ENCODE measurements around the gene ERG.

ERG gene, protein sequence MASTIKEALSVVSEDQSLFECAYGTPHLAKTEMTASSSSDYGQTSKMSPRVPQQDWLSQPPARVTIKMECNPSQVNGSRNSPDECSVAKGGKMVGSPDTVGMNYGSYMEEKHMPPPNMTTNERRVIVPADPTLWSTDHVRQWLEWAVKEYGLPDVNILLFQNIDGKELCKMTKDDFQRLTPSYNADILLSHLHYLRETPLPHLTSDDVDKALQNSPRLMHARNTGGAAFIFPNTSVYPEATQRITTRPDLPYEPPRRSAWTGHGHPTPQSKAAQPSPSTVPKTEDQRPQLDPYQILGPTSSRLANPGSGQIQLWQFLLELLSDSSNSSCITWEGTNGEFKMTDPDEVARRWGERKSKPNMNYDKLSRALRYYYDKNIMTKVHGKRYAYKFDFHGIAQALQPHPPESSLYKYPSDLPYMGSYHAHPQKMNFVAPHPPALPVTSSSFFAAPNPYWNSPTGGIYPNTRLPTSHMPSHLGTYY

DNA sequence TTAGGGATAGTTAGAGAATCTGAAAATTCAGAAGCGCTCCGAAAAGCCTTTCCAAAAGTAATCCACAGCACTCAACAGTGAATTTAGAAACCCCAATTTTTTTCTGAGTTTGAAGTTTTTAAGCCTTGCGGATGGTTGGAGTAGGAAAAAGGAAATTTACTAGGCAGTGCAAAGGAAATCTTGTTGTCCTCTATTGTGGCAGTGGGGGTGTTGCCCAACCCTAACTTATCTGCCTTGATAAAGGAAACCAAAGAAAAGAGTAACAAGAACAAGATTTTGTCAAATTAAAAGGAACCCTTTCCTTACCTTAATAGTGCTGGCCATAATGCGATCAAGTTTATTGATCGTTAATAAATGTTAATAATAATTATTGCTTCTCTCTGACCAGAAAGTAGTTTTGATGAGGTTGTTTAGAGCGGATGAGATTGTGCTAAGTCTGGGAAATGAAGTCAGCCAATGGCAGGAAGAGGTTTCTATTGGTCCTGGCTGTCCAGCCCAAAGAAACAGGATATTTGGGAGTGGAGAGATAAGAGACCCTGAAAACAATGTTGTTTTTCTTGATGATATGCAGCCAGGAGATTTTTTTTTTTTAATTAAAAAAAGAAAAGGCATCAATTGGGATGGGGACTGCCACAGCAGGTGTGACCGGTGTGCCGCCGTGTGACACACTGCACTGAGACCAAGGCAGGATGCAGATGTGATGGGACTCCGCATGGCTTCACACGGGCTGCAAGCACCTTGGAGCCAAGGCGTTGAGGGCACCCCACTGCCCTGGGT, at the start of gene ERG:
Gene ERG (minus strand): TSS at position 421 of the 777 bp plus-strand sequence. CDS start 97 bp downstream, at position 324.
- DNase-seq (ENCODE audit: low read depth in 2 of 2), result no peak

DNA sequence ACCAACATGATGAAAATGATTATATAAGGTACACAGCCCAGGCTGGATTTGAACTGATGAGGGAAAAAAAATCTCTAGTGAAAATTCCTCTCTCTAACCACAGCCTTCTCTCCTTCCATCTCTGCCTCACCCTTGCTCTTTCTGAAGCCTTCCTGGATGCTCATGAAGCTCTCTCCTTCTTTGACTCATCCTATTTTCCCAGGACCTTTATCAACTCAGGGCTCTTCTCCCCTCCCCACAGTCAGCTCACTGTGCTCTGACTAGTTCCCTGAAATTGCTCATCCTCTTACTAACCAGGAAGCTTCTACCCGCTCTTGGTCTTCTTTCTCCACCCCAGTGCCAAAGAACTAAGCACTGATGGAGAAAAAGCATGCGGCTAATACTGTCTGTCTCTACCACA, 46.4 kb upstream of the ERG start:
- DNase-seq (ENCODE audit: low read depth in 2 of 2), result no peak

DNA sequence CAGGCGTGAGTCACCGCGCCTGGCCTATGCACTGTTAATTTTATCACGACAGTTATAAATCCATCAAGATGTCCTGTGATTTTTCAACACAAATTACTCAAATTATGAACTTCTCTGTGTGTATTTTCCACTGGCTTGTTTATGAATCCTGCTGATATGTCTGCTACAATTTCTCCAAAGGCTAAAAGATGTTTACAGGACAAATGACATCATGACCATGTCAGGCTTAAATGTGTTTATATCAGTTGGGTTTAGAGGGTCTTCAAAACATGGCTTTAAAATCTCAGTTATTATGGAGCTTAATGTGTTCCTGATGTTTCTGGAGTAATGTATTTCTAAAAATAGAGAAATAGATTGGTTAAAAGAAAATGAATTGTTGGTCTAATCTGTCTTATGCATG, 44.0 kb upstream of the ERG start:
- no peak for DNase-seq (ENCODE audit: low read depth in 2 of 2)

DNA sequence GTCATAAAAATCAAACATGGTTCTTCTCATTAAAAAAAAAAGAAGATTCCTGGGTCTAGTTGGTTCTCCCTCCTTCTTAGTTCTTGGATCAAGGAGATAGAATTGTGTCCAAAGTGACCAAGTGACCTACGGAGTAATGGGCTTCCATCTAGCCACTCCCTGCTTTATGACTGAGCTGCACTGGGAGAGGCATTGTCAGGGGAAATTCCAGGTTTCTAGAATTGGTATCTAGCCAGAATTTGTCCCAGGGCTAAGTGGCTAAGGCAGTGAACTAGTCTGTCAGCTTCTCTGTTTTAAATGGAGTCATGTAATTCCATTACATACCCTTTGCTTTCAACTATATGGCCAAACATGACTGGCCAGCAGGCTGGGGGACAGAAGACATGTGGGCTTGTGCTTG, 40.1 kb upstream of the ERG start:
- no peak for DNase-seq (ENCODE audit: low read depth in 2 of 2)

DNA sequence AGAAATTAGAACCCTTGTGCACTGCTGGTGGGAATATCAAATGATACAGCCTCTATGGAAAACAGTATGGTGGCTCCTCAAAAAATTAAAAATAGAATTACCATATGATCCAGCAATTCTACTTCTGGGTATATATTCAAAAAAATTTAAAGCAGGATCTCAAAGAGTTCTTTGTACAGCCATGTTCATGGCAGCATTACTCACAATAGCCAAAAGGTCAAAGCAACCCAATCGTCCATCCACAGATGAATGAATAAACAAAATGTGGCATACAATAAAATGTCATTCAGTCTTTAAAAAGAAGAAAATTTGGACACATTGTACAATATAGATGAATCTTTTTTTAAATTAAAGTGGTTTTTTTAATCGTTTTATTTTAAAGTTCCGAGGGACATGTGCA, 36.3 kb upstream of the ERG start:
- no peak for DNase-seq (ENCODE audit: low read depth in 2 of 2)

DNA sequence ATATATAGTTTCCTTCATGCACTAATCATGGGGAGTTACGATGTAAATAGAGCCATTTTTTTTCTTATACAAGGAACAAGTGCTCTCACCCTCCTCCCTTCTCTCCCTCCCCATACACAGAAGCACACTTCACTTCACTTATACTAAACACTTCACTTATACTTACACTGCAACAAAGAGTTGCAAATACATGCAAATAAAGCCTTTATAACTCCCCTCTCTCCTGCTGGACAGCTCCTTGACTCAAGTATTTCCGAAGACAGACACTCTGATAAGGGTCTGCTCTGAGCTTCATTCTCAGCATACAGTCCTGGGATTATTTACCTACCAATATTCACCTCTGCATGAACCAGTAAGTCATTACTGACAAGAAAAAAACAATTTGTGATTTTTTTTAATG, 35.6 kb upstream of the ERG start:
- DNase-seq (ENCODE audit: low read depth in 2 of 2), result no peak

DNA sequence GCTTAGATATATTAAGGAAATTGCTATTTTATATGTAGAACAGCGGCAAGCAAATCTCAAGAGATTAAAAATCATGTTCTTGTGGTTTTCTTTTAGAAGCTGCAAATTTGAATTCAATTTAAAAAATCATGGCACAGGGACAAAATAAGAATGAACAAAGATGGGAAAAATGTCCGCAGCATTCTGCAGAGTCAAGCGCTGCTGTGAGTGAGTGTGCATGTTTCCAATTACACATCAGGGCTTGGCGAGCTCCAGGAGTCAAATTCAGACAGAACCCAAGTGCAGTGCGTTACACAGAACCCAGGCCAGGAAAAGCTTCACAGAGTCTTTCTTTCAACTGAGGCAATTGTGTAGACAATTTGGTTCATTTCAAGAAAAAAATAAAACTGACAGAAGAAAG, 33.3 kb upstream of the ERG start:
- no peak for DNase-seq (ENCODE audit: low read depth in 2 of 2)

DNA sequence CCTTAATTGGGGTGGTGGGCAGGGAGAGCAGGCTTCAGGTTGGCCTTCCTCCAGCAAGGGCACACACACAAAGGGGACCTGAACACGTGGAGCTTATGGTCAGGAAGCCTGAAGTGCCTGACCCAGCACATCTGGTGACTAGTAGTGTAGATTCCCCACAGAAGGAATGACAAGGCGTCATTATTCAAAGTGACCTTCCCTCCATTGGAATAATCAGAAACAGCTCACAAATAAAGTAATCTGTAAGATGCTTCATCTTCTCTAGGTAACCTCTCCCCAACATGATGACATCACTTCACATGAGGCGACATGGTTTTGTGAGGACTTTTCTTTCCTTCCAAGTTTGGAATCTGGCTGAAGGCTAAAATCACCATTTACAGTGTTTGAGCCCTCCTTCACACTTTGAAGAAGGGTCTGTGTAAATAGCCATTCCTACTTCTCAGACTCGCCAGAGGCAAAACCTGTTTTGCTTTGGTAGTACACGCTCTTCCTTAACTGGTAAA, 32.8 kb upstream of the ERG start:
- no peak for DNase-seq (ENCODE audit: low read depth in 2 of 2)

DNA sequence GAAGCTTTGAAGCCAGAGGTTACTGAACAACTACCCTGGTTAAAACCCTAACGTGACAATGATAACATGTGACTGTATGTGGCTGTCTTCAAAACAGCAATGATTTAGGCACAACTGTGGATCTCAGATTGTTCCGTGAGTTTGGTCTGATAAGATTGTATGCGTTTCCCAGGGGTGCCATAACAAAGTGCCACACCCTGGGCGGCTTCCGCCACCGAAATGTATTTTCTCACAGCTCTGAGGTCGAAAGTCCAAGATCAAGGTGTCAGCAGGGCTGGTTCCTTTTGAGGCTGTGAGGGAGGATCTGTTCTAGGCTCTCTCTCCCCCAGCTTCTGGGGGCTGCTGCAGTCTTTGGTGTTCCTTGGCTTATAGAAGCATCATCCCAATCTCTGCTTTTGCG, 29.5 kb upstream of the ERG start:
- no peak for DNase-seq (ENCODE audit: low read depth in 2 of 2)

DNA sequence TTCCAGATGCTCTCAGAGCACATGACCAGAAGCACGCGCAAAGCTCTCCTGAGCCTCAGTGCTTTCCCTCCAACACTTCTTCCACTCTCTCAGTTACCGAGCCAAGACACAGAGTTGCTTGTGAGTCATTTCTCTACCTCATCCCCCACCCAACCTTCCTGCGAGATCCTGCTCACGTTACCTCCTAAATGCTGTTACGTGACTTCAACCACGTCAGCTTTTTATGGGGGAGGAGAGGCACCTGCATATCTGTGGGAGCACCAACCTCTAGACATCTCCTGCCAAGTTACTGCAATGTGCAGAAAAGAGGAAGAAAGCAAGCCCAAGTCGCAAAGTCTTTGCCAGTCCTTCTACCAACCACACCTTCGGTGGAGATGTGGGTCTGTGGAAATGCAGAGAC, 27.2 kb upstream of the ERG start:
- DNase-seq (ENCODE audit: low read depth in 2 of 2), result no peak

DNA sequence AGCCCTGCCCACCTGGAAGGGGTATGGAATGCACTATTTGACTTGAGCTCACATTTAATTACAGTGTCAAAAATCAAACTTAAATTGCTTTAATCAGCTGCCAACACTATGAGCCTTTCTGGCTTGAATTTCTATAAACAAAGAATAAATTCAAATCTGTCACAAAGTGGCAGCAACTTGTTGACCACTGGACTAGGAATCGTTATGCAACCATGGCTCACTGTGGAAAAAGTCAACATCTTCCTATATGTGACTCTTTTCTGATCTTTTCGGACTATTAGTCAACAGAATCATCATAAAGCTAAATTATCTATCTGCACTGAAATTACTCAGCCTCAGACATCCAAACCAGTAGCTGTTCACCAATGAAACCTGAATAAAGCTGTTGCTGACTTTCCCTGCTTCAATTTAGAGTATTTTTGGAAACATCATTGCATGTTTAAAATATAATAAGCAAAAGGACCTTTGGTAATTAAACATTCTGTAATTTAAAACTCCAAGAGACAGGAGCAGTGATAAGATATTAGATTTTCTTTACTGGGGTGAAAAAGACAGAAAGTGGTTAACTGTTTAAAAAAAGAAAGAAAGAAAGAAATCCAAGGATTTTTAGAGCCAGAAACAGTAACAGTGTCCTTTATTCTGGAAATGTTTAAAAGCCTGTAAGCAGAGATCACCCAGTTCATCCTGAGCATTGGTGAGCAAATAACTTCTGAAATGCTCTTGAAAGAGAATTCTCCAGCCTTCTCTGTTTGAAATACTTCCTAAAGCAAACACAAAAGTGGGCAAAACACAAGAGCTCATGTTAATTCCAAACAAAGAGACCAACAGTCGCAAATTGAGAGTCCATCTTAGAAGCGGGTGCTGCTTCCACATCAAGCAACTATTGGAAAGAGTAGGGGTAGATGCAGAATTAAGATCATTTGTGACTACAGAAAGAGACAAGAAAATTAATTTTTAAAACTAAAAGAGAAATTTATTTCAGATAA, 26.2 kb upstream of the ERG start:
- DNase-seq (ENCODE audit: low read depth in 2 of 2), result no peak

DNA sequence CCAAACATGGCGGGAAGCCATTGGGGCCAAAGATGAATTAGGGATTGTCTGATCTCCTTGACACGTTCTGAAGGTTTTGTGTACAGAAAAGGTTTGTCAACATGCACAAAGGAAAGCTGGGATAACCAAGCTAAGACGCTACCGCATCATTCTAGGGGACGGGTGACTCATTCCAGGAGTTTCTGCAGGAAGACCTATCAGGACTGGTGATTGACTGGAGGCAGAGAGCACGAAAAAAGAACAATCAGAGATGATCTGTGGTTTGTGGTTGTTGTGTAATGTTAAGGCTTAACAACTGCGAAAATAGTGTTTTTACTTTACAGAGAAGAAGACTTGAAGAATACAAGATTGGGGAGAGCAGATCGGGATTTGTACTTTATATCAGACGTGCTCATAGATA, 22.2 kb upstream of the ERG start:
- no peak for DNase-seq (ENCODE audit: low read depth in 2 of 2)

DNA sequence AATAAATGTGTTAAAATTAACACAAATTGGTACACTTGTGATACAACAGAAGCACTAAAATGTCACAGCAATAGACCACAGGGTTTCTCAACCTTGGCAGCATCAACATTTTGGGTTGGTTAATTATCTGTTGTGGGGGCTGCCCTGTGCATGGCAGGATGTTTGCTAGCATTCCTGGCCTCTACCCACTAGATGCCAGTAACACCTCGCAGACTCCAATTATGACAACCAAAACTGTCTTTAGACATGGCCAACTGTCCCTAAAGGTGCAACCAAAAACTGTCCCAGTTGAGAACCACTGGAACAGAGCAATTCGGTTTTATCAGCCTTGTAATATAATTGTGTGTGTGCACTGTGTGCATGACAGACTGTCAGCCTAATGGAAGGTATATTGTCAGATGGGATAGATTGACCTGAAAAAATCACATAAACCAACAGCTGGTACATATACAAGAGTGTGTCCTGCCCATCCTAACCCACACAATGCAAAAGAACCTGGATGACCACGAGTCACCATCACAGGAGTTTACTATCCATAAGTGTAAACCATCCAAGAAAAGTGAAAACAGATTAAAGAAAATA, 13.5 kb upstream of the ERG start:
- DNase-seq (ENCODE audit: low read depth in 2 of 2), result no peak

DNA sequence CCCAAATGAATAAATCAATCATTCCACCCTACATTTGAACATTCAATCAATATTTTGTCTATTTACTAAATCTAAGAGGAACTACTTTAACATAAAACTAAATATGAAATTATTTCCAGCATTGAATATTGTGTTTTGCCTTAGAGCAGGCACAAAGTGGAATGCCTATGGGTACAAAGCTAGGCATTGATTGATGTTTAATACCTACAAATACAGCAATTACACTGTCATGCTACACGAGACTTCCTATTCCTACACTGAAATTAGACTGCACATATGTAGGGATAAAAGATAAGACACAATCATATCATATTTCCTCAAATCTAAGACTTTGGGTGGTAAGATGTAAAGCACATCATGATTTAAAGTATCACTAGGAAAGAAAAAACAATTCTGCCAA, 12.9 kb upstream of the ERG start:
- no peak for DNase-seq (ENCODE audit: low read depth in 2 of 2)

DNA sequence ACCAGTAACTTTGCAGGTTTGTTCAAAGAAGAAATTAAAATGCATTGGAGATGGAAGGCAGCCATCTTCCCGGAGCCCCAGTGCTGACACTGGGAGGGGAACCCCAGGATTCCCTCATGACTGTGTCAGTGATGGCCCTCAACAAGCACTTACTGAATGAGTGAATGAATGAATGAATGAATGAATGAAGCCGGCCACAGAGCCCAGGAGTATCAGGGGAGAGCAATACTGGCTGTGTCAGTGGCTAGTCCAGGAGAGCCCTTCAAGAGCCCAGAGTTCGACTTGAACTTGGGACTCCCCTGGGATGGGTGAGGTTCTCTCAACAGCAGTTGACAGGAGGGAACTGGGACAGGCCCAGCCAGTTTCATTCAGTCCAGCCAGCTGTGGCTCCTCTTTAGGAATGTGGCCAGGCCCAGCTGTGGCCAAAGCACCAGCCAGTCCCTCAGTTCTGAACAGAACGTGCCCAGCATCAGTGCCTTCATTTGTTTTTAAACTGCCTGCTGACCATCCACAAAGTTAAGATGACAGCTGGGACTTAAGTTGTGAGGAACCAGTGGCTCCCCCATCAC, 9.2 kb upstream of the ERG start:
- no peak for DNase-seq (ENCODE audit: low read depth in 2 of 2)

DNA sequence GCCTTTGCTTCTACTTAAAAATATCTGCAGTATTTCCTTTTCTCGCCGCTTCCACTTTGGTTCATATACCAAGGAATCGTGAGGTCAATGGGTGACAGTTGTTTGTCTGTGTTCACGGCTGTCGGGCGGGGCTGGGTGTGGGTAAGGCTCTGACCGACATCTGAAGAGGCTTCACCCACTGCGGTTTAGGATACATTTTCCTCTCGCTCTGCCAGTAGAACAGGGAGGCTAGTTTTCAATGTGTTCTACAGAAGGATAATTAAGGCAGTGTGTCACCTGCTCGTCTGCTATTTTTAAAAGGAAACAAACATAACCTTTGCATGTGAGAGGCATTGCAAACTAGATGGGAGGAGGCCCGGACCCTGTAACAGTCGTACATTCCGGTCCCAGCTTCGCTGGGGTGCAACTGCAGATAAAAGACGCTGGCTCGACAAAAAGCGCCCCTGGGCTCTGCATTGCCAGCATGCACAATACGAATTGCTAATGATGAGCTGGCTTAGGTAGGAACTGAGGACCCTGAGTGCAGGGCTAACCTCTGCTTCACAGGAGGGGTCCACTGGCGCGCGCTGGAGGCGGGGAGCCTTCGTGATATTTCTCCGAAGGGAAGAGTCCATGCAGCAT, 8.5 kb upstream of the ERG start:
- DNase-seq (ENCODE audit: low read depth in 2 of 2), result no peak

DNA sequence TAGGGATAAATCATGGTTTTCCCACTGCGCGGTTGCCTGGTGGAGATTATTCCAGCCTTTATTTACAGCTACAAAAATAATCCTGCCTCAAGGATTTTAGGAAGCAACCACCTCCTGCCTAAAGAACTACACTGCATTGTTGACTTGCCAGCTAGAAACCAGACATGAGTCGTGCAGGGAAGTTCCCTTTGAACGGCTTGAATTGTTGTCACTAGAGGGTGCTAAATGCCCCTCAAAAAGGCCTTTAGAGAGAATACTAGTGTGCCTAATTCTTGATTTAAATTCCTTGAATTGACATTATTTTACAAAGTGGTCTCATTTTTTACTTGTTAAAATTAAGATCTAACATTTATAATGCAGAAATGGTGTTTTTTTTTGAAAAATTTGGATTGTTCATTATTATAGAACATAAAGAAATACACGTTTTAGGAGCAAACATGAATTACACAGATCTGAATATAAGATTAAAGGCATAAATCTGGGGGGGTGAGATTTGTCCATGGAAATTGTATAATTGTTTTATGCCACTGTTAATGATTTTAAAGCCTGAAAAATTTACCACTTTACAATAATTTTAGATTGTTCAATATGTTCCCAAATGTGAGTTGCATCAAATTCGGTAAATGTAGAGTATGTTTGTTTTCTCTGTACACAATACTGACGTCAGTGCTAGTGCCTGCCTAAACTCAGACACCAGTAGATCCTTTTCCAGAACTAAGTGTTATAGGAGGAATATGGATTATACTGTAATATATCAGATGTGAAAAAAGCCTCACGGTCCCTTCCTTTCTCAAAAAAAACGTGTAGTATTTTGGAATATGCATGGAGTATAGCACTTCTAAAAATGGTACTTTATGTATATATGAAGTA, 7.6 kb upstream of the ERG start:
- DNase-seq (ENCODE audit: low read depth in 2 of 2), result no peak

DNA sequence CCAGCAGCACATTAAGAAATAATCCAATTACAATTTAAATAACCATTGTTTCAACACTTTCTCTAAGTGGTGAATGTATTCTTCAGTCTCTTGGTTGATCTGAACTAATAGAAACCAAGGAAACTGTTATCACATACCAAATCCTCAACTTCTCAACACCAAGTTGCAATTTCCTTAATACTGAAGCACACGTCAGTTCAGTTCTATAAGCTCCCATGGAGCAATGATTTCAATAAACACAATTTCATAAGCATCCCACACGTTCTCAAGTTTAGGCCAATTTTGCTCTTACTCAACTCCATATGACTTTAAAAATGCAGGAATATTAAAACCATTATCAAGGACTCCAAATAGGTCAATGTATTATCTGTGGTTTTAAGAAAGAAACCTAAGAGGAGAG, 5.8 kb upstream of the ERG start:
- no peak for DNase-seq (ENCODE audit: low read depth in 2 of 2)

DNA sequence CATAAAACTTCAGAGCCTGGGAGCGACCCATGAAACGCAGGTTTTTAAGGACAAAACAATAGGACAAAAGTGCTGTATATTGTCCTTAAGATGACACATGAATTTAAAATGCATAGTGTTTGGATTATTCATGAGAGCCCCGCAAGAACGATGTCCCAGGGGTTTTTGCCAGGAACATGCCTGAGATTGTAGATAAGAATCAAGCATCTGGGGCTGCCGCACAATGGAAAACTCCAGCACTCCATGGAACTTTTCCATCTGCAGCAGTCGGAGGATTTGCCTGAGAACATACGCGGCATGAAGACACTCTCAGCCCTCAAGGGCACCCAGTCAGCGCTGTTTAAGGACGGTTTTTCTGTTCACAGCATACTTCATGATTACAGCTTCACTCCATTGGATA, 5.3 kb upstream of the ERG start:
- DNase-seq (ENCODE audit: low read depth in 2 of 2), result no peak

DNA sequence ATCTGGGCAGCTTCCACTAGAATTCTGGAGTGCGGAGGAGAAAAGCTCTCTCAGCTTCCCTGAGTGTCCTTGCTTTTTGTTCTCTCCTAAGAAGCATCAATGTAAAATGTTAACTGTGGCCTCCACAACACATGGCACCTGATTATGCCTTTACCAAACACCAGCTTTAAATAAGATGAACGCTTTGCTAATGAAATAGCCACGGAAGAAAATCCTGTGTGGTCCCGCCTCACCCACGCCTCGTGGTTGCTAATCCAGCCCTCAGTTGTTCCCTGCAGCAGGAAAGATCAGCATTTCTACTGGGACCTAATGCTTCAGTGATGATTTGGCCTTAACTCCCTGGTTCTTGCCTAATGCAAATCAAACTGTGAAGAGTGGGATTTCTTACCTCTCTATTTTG, 1.8 kb upstream of the ERG start:
- no peak for DNase-seq (ENCODE audit: low read depth in 2 of 2)
